Esophagus muscularis mucosa (tissue), 4 donors: ENCODE measurements around the gene PHLDA1. TPM values are rescaled to one million over a fixed set of nuclear protein-coding genes. Genes with fewer than 3 reads are reported as not detected.

Source experiments
- DNase-seq: peaks from one replicate; pipeline ENCODE4 v3.0.0-alpha.2; 2017; ENCODE audit errors: extremely low spot score
- H3K27ac ChIP-seq, 4 donors: fragments of 200-600 bp; sonication (generic); replicated peaks in 1 of 4; 1 replicate in 3 of 4; 2 replicates in 1 of 4; pipeline ENCODE4 v1.5.1; 2016 to 2019; ENCODE audit warnings: mild to moderate bottlenecking in 1 of 4
- H3K27me3 ChIP-seq, 4 donors: fragments of 200-600 bp; sonication (generic); one replicate each; pipeline versions ENCODE4 v1.5.1 to v1.6.0; 2016 to 2019
- H3K36me3 ChIP-seq, 4 donors: fragments of 200-600 bp; sonication (generic); one replicate each; pipeline ENCODE4 v1.5.1; 2016 to 2019
- H3K4me1 ChIP-seq, 4 donors: fragments of 200-600 bp; sonication (generic); one replicate each; pipeline ENCODE4 v1.5.1; 2016 to 2019
- H3K4me3 ChIP-seq, 4 donors: fragments of 200-600 bp; sonication (generic); 1 replicate in 2 of 4; 2 replicates in 2 of 4; pipeline ENCODE4 v1.5.1; 2016 to 2019; ENCODE audit warnings: mild to moderate bottlenecking in 4 of 4, moderate library complexity in 1 of 4
- H3K9me3 ChIP-seq, 4 donors: fragments of 200-600 bp; sonication (generic); 1 replicate in 3 of 4; 2 replicates in 1 of 4; pipeline ENCODE4 v1.5.1; 2016 to 2019
- EP300 ChIP-seq: sonication (generic); formaldehyde crosslinking; IDR thresholded peaks from one replicate; pipeline ENCODE4 v1.6.1; 2017; ENCODE audit warnings: antibody characterized with exemption
- POLR2A ChIP-seq: fragments of 450-650 bp; IDR thresholded peaks from one replicate; pipeline ENCODE4 v1.6.1; 2017; ENCODE audit warnings: antibody characterized with exemption, moderate library complexity, mild to moderate bottlenecking, low read depth
- POLR2AphosphoS5 ChIP-seq, 2 donors: sonication (generic); formaldehyde crosslinking; IDR thresholded peaks; one replicate each; pipeline ENCODE4 v1.6.1; 2017; ENCODE audit warnings: antibody characterized with exemption in 2 of 2
- WGBS: methylation state at CpG from one replicate; pipeline ENCODE4 v1.1.5; 2018; 5-methylcytosine and 5-hydroxymethylcytosine counted together
- intact Hi-C: fragments of 100-400 bp; cut with DNase I; formaldehyde crosslinking; loops from one replicate; pipeline ENCODE4 v1.15.1; 2023
- total RNA-seq, 4 donors: library from RNA; depleted of rRNA; stranded (reverse); fragments of >200 nt; gene quantifications; one replicate each; pipeline versions ENCODE4 v1.1.0 to v1.2.1, GENCODE V29; 2016
- TF ChIP-seq, protein P1 (sequence below), 3 experiments: fragments of 200-600 bp in 2 of 3; fragments of 450-650 bp in 1 of 3; sonication (generic) in 2 of 3; IDR thresholded peaks; one replicate each; pipeline ENCODE4 v1.5.1; 2017 to 2019; ENCODE audit warnings: antibody characterized with exemption in 3 of 3, mild to moderate bottlenecking in 2 of 3, moderate library complexity in 1 of 3

Gene PHLDA1
- total RNA-seq, 4 donors from 2014 or later, result 5.0 to 25.3 (median 6.1) TPM

DNA sequence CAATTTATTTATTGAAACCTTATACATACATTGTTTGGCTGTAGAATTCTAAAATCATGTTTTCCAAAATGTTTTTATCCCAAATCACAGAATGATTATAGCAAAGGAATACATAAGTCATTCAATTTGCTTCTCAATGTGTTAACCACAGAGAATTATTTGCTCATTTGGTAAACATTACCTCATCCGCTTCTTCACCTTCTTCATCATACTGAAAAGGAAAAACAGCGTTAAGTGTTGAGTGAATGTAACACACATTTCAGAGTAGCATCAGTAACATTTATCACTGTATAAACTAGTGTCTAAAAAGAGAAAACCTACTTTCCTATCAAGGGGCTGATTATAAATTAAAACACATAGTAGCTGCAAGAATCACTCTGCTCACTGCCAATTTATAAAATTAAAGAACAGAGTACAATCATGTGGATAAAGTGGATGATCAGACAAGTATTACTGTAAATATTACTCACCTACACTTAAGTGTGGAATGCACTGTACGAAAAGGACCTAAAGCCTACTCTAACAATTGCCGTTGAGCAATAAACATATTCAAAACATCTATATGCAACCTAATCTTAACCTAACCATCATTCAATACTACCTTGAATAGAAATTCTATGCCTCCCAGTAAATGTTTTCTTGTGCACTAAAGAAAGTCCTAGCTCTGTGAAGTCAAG is 18.1 kb upstream of the PHLDA1 start:
- Histone ChIP-seq H3K4me1 (no peaks in the 10 kb centered on the region), H3K36me3 (peaks cover 40 to 74% (median 67%) of the 10 kb centered on the region in 4 donors), H3K27ac (no peak overlapping the region), H3K9me3 (no peaks in the 10 kb centered on the region), H3K4me3 (no peak overlapping the region), H3K27me3 (no peaks in the 10 kb centered on the region)
- no peak for DNase-seq
- TF ChIP-seq, protein P1, sequence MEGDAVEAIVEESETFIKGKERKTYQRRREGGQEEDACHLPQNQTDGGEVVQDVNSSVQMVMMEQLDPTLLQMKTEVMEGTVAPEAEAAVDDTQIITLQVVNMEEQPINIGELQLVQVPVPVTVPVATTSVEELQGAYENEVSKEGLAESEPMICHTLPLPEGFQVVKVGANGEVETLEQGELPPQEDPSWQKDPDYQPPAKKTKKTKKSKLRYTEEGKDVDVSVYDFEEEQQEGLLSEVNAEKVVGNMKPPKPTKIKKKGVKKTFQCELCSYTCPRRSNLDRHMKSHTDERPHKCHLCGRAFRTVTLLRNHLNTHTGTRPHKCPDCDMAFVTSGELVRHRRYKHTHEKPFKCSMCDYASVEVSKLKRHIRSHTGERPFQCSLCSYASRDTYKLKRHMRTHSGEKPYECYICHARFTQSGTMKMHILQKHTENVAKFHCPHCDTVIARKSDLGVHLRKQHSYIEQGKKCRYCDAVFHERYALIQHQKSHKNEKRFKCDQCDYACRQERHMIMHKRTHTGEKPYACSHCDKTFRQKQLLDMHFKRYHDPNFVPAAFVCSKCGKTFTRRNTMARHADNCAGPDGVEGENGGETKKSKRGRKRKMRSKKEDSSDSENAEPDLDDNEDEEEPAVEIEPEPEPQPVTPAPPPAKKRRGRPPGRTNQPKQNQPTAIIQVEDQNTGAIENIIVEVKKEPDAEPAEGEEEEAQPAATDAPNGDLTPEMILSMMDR (IDR thresholded peaks at IDR 0.05), result no peak
- WGBS, result 85% methylated on average over 4 of the region's 4 CpGs
- intact Hi-C loops, result no loop called here

DNA sequence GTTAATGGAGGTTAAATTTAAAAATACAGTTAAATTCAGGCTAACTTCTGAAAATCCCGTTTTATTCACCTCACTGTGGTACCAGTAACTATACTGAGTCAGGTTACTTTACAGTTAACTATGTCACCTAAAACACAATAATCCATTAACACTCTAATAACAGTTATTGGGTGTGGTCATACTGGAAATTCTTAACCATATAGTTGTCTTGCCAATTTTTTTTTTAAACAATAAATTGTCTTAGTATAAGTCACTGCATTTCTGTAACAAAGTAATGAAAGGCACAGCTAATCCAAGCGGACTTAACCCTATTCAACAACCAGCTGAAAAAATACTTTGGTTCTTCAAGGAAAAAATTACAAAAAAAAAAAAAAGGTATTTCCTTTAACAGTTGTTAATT is 16.2 kb upstream of the PHLDA1 start:
- 94% methylated on average over 2 of the region's 2 CpGs for WGBS
- H3K27ac ChIP-seq, result no peak overlapping the region
- H3K27me3 ChIP-seq, result no peaks in the 10 kb centered on the region
- no peak for TF ChIP-seq POLR2AphosphoS5 (IDR thresholded peaks at IDR 0.05)
- no peak for TF ChIP-seq POLR2A
- TF ChIP-seq EP300, result no peak
- TF ChIP-seq, protein P1 (IDR thresholded peaks at IDR 0.05), result no peak
- no peak overlapping the region for H3K4me3 ChIP-seq
- DNase-seq, result no peak
- no peaks in the 10 kb centered on the region for H3K4me1 ChIP-seq
- no peaks in the 10 kb centered on the region for H3K9me3 ChIP-seq
- peaks cover 30 to 72% (median 57%) of the 10 kb centered on the region in 4 donors for H3K36me3 ChIP-seq
- intact Hi-C loops, result no loop called here

DNA sequence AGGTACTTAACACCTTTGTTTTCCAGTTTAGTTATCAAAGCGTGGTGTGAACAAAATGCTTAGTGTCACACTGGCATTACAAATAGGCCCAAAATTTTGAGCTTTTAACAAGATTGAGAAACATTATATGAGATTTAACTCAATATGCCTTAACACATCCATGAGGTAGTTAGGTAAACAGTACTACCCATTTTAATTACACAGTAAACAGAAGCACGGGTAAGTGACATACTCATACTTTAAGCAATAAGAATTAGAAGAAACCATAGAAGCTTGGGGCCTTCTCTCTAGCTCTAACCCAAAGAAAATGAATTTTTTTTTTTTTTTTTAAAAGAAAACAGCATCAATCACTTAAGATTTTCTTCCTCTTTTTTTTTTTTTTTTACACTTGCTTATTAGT is 15.5 kb upstream of the PHLDA1 start:
- no peak for DNase-seq
- TF ChIP-seq POLR2AphosphoS5 (IDR thresholded peaks at IDR 0.05) (no peak), POLR2A (no peak), EP300 (no peak)
- TF ChIP-seq, protein P1 (IDR thresholded peaks at IDR 0.05), result no peak
- 90% methylated on average over 2 of the region's 2 CpGs for WGBS
- Histone ChIP-seq H3K9me3 (no peaks in the 10 kb centered on the region), H3K27me3 (no peaks in the 10 kb centered on the region), H3K4me1 (no peaks in the 10 kb centered on the region), H3K27ac (no peak overlapping the region), H3K4me3 (no peak overlapping the region), H3K36me3 (peaks cover 25 to 65% (median 51%) of the 10 kb centered on the region in 4 donors)
- intact Hi-C loops, result no loop called here

DNA sequence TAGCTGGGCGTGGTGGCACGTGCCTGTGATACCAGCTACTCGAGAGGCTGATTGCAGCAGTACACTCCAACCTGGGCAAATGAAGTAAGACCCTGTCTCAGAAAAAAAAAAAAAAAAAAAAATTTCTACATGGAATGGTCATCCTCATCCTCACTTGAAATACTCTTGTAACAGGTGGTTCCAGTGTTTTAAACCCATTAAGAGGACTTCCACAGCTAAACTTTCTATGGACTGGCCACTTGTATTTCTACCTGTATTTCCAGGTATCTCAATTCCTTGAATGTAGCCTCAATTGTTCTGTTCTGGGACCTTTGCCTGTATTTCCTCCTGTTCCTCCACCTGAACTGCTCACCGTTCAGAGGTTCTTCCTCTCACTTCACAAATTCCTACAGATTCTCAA is 11.8 kb upstream of the PHLDA1 start:
- intact Hi-C loops, result no loop called here
- no peak overlapping the region for H3K27ac ChIP-seq
- TF ChIP-seq, protein P1 (IDR thresholded peaks at IDR 0.05), result no peak
- TF ChIP-seq POLR2AphosphoS5 (IDR thresholded peaks at IDR 0.05) (no peak), EP300 (no peak), POLR2A (no peak)

DNA sequence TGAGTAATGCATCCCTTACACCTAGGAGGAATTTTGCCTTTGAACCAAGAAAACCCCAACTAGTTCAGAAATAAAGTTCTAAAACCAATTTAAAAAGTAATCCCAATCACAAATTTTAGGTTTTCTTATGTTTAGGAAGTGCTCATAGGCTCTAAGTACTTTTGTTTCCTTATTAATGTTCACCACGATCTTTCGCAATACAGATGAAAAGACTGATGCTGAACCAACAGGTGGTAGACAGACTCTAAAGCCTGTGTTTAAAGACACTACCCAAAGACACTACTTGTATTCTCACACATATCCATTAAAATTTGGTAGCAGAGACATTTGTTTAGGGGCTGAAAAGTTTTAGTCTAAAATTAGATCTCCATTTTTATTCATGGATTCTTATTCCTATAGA is 10.6 kb upstream of the PHLDA1 start:
- no peaks in the 10 kb centered on the region for H3K27me3 ChIP-seq
- WGBS, result 85% methylated on average over 2 of the region's 2 CpGs

More for the DNA sequence above, 11.8 kb upstream of the PHLDA1 start:
- no peak overlapping the region for H3K4me3 ChIP-seq
- peaks cover 0 to 31% (median 16%) of the 10 kb centered on the region in 4 donors for H3K36me3 ChIP-seq
- no peaks in the 10 kb centered on the region for H3K27me3 ChIP-seq
- no peak for DNase-seq
- WGBS, result 94% methylated on average over 4 of the region's 4 CpGs
- no peaks in the 10 kb centered on the region for H3K9me3 ChIP-seq
- H3K4me1 ChIP-seq, result no peaks in the 10 kb centered on the region

More for the DNA sequence above, 10.6 kb upstream of the PHLDA1 start:
- peaks cover 0 to 4% (median 2%) of the 10 kb centered on the region in 4 donors for H3K4me1 ChIP-seq
- no peaks in the 10 kb centered on the region for H3K9me3 ChIP-seq
- intact Hi-C loops, result no loop called here
- no peak overlapping the region for H3K4me3 ChIP-seq
- no peak overlapping the region for H3K27ac ChIP-seq
- no peak for DNase-seq
- TF ChIP-seq POLR2A, result no peak
- TF ChIP-seq, protein P1 (IDR thresholded peaks at IDR 0.05), result no peak
- no peak for TF ChIP-seq EP300
- TF ChIP-seq POLR2AphosphoS5 (IDR thresholded peaks at IDR 0.05), result no peak
- H3K36me3 ChIP-seq, result peaks cover 0 to 22% (median 9%) of the 10 kb centered on the region in 4 donors
